ENCODE data around the gene GAB2. TPM values are rescaled to one million over a fixed set of nuclear protein-coding genes. Genes with fewer than 3 reads are reported as not detected.

The GAB2 gene
- total RNA-seq, 1 donor from 2014 or later: 22.4 TPM

DNA sequence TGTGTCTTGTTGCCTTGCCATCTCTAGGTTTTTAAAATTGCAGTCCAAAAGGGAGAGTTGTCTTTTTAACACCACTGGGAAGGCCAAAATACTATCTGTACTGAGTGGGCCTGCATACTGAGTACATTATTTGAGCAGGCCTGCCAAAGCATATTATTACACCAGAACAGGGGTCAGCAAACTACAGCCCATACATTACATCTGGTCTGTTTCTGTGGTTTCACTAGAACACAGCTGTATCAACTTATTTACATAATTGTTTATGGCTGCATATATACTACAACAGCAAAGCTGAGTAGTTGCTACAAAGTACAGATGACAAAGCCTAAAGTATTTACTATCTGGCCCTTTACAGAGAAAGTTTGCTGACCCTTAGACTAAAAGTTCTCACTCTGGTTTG, 154.9 kb downstream of the GAB2 start:
- no peak for ATAC-seq (ENCODE audit: low read depth)
- no peak for DNase-seq
- TF ChIP-seq, protein P1, sequence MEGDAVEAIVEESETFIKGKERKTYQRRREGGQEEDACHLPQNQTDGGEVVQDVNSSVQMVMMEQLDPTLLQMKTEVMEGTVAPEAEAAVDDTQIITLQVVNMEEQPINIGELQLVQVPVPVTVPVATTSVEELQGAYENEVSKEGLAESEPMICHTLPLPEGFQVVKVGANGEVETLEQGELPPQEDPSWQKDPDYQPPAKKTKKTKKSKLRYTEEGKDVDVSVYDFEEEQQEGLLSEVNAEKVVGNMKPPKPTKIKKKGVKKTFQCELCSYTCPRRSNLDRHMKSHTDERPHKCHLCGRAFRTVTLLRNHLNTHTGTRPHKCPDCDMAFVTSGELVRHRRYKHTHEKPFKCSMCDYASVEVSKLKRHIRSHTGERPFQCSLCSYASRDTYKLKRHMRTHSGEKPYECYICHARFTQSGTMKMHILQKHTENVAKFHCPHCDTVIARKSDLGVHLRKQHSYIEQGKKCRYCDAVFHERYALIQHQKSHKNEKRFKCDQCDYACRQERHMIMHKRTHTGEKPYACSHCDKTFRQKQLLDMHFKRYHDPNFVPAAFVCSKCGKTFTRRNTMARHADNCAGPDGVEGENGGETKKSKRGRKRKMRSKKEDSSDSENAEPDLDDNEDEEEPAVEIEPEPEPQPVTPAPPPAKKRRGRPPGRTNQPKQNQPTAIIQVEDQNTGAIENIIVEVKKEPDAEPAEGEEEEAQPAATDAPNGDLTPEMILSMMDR (IDR thresholded peaks at IDR 0.05): no peak
- ChIA-PET CTCF (interaction anchor here (0.6 kb wide), 1 partner anchor 24 kb away, joined by 3 read pairs; no protein-coding TSS in a partner anchor), POLR2A (interaction anchor here (0.6 kb wide), 1 partner anchor 450 kb away, joined by 4 read pairs; no protein-coding TSS in a partner anchor)
- Mint-ChIP-seq H3K27me3 (no peaks in the 10 kb centered on the region), H3K36me3 (ENCODE audit: low read depth) (no peaks in the 10 kb centered on the region), H3K4me3 (no peak overlapping the region), H3K9me3 (no peaks in the 10 kb centered on the region), H3K4me1 (no peaks in the 10 kb centered on the region), H3K27ac (no peak overlapping the region)
- intact Hi-C loops (cut with micrococcal nuclease): no loop called here

DNA sequence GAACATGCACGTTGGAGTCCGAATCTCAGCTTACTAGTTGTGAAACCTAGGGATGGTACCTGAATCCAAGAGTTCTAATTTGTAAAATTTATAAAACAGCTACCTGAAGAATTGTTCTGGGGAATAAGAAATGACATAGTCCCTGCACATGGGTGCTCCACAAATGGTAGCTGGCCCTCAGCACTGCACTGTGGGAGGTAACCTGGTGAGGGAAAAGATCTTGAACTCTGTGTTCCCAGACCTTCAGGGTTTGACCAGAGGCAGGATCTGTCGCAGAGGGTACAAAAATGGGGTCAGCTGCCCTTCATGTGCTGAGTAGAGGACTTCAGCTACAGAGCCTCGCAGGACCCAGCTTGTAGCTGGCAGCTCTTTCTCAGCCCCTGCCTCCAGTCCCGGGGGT, 155.4 kb downstream of the GAB2 start:
- no peaks in the 10 kb centered on the region for H3K36me3 Mint-ChIP-seq (ENCODE audit: low read depth)
- ChIA-PET POLR2A (interaction anchor here (0.6 kb wide), 1 partner anchor 450 kb away, joined by 4 read pairs; no protein-coding TSS in a partner anchor), CTCF (no interaction called here)
- TF ChIP-seq, protein P1 (IDR thresholded peaks at IDR 0.05): no peak
- no peaks in the 10 kb centered on the region for H3K27me3 Mint-ChIP-seq
- no peak overlapping the region for H3K27ac Mint-ChIP-seq
- intact Hi-C loops (cut with micrococcal nuclease): no loop called here
- no peak overlapping the region for H3K4me3 Mint-ChIP-seq
- ATAC-seq (ENCODE audit: low read depth) (no peak), DNase-seq (no peak)
- no peaks in the 10 kb centered on the region for H3K4me1 Mint-ChIP-seq
- no peaks in the 10 kb centered on the region for H3K9me3 Mint-ChIP-seq

DNA sequence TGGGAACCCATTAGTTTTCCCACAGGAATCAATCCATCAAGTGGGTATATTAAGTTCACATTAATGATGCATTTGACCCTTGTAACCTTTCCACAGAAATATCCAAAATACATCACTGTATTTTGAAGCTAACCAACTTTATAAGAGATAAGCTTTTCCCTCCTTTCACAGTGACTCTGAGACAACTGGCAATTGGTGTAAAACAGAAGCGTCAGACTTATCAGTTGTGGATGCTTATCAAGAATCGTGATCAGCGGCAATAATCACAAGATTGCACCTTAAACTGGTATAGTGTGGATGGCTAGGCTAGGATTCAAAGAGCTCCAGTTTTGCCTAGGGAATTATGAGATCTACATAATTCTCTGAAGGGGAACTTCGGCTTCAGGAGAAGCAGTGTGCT, 155.8 kb downstream of the GAB2 start:
- ATAC-seq (ENCODE audit: low read depth) (no peak), DNase-seq (no peak)
- Mint-ChIP-seq H3K4me1 (no peaks in the 10 kb centered on the region), H3K9me3 (no peaks in the 10 kb centered on the region), H3K4me3 (no peak overlapping the region), H3K27ac (no peak overlapping the region), H3K36me3 (ENCODE audit: low read depth) (no peaks in the 10 kb centered on the region), H3K27me3 (no peaks in the 10 kb centered on the region)
- intact Hi-C loops (cut with micrococcal nuclease): no loop called here
- CTCF ChIA-PET: no interaction called here
- TF ChIP-seq, protein P1 (IDR thresholded peaks at IDR 0.05): no peak
- POLR2A ChIA-PET: interaction anchor here (0.6 kb wide), 1 partner anchor 449 kb away, joined by 4 read pairs; no protein-coding TSS in a partner anchor

DNA sequence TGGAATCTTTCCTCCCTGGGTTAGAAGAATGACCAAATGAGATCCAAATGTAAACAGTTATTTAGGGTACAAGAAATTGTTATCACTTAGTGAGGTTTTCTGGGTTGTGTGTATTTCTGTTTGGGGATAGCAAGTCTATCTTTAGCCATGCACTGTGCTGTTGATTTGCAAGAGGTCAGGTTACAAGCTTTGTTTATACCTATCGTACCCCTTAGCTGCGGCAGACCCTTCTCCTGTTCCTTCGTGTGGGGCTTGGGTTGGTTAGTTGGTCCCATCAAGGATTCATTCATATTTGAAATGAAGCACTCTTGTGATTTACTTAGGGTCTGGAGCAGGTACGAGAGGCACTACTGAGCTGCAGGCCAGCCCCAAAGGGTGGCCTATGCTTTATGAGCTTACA, 156.3 kb downstream of the GAB2 start:
- CTCF ChIA-PET: no interaction called here
- H3K27me3 Mint-ChIP-seq: no peaks in the 10 kb centered on the region
- intact Hi-C loops (cut with micrococcal nuclease): no loop called here

DNA sequence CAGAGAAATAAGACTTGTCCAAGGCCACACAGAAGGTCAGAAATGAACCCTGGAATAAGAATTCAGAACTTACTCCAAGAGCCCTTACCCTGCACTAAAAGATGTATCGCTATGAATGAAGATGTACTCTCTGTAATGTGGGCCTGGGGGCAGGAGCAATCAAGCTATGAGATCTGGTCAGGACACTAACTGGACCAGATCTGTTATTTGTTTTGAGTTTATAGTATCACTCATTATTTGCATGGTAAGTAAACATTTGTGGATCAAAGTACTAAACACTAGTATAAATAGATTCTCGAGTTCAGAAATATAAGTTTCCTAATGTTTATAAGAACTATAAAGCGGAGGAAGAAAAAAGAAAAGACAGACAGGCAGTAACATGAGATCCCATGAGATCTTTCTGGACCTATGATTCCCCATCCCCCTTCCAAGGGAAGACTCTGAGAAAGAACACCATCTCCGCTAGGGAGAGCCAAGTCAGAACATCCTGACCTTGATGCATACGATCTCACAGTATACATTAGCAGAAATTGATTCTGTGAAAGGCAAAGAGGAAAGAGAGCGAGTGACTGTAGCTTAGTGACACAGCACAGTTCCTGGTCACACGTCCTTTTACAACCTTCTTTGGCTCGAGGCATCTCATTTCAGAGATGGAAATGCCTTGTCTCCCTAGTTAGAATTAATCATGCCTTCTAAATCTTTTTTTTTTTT, 157.7 kb downstream of the GAB2 start:
- no peak for ATAC-seq (ENCODE audit: low read depth)

More for the DNA sequence above, 156.3 kb downstream of the GAB2 start:
- Mint-ChIP-seq H3K27ac (no peak overlapping the region), H3K9me3 (no peaks in the 10 kb centered on the region), H3K36me3 (ENCODE audit: low read depth) (no peaks in the 10 kb centered on the region), H3K4me3 (no peak overlapping the region), H3K4me1 (no peaks in the 10 kb centered on the region)
- ATAC-seq (ENCODE audit: low read depth) (no peak), DNase-seq (no peak)
- POLR2A ChIA-PET: no interaction called here
- TF ChIP-seq, protein P1 (IDR thresholded peaks at IDR 0.05): no peak

More for the DNA sequence above, 157.7 kb downstream of the GAB2 start:
- Mint-ChIP-seq H3K36me3 (ENCODE audit: low read depth) (no peaks in the 10 kb centered on the region), H3K9me3 (no peaks in the 10 kb centered on the region), H3K27ac (no peak overlapping the region), H3K27me3 (no peaks in the 10 kb centered on the region), H3K4me3 (no peak overlapping the region), H3K4me1 (no peaks in the 10 kb centered on the region)
- TF ChIP-seq, protein P1 (IDR thresholded peaks at IDR 0.05): no peak
- CTCF ChIA-PET: interaction anchor here (0.6 kb wide), 1 partner anchor 31 kb away, joined by 4 read pairs; no protein-coding TSS in a partner anchor
- DNase-seq: no peak
- intact Hi-C loops (cut with micrococcal nuclease): no loop called here
- POLR2A ChIA-PET: no interaction called here
